ENCODE measurements around the gene NFKB1.
"Not testable (repeated sequence)": the region's sequence is repeated elsewhere in the genome, so short reads cannot be mapped to it uniquely, and the experiment has no call there.

The NFKB1 gene

GRCh38 chr4:102500696-102501446 lies at the start of gene NFKB1:
TSS of gene NFKB1 (plus strand) at chr4:102501359. CDS start at chr4:102525519, 24,160 bp downstream.
- DNase-seq (ENCODE audit: low read depth) = peak; percentile 76

GRCh38 chr4:102452854-102453253 lies 48.3 kb upstream of the NFKB1 start:
- DNase-seq (ENCODE audit: low read depth) = no peak

DNA sequence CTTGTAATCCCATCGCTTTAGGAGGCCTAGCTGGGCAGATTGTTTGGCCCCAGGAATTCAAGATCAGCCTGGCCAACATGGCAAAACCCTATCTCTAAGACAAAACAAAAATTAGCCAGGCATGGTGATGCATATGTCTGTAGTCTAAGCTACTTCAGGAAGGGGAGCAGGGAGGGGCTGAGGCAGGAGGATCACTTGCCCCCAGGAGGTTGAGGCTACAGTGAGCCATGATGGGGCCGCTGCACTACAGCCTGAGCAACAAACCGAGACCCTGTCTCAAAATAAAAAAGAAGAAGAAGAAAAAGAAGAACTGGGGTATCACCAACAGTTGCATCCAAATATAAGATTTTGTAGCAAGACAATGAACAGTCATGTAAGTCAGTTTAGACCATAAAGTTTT lies 47.3 kb upstream of the NFKB1 start:
- no peak for DNase-seq (ENCODE audit: low read depth)

GRCh38 chr4:102454268-102454667 lies 46.9 kb upstream of the NFKB1 start:
- DNase-seq (ENCODE audit: low read depth) = no peak

GRCh38 chr4:102454981-102455685 lies 46.0 kb upstream of the NFKB1 start:
- no peak for DNase-seq (ENCODE audit: low read depth)

DNA sequence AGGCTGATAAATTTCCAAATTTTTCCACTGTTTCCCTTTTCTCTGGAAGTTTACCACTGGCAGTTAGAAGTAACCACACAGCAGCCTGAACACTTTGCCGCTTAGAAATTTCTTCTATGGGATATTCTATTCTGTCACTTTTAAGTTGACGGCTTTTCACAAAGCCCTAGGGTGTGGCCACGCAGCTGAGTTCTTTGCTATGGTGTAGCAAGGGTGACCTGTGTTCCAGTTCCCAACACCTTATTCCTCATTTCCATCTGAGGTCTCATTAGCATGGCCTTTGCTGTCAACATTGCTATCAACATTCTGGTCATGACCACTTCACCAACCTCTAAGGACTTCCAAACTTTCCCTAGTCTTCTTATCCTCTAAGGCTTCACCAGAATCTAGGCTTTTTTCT lies 45.4 kb upstream of the NFKB1 start:
- no peak for DNase-seq (ENCODE audit: low read depth)

- DNase-seq (ENCODE audit: low read depth) = no peak
Observed at GRCh38 chr4:102466298-102466697, 34.9 kb upstream of the NFKB1 start.

GRCh38 chr4:102469806-102470205 lies 31.4 kb upstream of the NFKB1 start:
- no peak for DNase-seq (ENCODE audit: low read depth)

GRCh38 chr4:102472441-102473013 lies 28.6 kb upstream of the NFKB1 start:
- DNase-seq (ENCODE audit: low read depth) = no peak

GRCh38 chr4:102473476-102473875 lies 27.7 kb upstream of the NFKB1 start:
- no peak for DNase-seq (ENCODE audit: low read depth)

- no peak for DNase-seq (ENCODE audit: low read depth)
Observed at GRCh38 chr4:102474736-102475504, 26.2 kb upstream of the NFKB1 start.

DNA sequence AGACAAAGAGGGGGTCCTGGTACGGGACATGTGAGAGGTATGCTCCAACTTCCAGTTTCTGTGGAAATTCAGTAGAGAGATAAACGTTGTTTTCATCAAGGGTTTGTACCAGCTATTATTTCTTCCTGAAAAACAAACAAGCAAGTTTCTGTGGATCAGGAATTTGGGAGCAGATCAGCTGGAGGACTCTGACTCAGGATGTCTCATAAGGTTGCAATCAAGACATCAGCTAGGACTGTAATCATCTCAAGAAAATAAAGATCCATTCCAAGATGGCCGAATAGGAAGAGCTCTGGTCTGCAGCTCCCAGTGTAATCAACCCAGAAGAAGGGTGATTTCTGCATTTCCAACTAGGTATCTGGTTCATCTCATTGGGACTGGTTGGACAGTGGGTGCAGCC lies 23.5 kb upstream of the NFKB1 start:
- no peak for DNase-seq (ENCODE audit: low read depth)

DNA sequence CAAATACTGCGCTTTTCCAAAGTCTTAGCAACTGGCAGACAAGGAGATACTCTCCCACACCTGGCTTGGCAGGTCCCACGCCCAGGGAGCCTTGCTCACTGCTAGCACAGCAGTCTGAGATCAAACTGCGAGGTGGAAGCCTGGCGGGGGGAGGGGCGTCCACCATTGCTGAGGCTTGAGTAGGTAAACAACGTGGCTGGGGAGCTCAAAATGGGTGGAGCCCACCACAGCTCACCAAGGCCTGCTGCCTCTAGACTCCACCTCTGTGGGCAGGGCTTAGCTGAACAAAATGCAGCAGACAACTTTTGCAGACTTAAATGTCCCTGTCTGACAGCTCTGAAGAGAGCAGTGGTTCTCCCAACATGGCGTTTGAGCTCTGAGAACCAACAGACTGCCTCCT lies 23.0 kb upstream of the NFKB1 start:
- DNase-seq (ENCODE audit: low read depth) = no peak

DNA sequence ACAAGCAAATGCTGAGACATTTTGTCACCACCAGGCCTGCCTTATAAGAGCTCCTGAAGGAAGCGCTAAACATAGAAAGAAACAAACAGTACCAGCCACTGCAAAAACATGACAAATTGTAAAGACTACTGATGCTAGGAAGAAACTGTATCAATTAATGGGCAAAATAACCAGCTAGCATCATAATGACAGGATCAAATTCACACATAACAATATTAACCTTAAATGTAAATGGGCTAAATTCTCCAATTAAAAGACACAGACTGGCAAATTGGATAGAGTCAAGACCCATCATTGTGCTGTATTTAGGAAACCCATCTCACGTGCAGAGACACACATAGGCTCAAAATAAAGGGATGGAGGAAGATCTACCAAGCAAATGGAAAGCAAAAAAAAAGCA lies 21.3 kb upstream of the NFKB1 start:
- DNase-seq (ENCODE audit: low read depth) = not testable (repeated sequence)

- no peak for DNase-seq (ENCODE audit: low read depth)
Observed at GRCh38 chr4:102483120-102483519, 18.0 kb upstream of the NFKB1 start.

DNA sequence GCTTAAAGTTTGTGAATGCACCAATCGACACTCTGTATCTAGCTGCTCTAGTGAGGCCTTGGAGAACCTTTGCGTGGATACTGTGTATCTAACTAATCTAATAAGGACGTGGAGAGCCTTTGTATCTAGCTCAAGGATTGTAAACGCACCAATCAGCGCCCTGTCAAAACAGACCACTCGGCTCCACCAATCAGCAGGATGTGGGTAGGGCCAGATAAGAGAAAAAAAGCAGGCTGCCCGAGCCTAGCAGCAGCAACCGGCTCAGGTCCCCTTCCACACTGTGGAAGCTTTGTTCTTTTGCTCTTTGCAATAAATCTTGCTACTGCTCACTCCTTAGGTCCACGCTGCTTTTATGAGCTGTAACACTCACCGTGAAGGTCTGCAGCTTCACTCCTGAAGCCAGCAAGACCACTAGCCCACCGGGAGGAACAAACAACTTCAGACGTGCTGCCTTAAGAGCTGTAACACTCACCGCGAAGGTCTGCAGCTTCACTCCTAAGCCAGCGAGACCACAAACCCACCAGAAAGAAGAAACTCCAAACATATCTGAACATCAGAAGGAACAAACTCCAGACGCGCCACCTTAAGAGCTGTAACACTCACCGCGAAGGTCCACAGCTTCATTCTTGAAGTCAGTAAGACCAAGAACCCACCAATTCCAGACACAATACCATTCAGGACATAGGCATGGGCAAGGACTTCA lies 17.0 kb upstream of the NFKB1 start:
- DNase-seq (ENCODE audit: low read depth) = not testable (repeated sequence)

GRCh38 chr4:102492531-102493241 lies 8.5 kb upstream of the NFKB1 start:
- DNase-seq (ENCODE audit: low read depth) = no peak

GRCh38 chr4:102493257-102493656 lies 7.9 kb upstream of the NFKB1 start:
- DNase-seq (ENCODE audit: low read depth) = no peak

GRCh38 chr4:102493794-102494193 lies 7.4 kb upstream of the NFKB1 start:
- no peak for DNase-seq (ENCODE audit: low read depth)

- DNase-seq (ENCODE audit: low read depth) = no peak
Observed at GRCh38 chr4:102494603-102495002, 6.6 kb upstream of the NFKB1 start.

DNA sequence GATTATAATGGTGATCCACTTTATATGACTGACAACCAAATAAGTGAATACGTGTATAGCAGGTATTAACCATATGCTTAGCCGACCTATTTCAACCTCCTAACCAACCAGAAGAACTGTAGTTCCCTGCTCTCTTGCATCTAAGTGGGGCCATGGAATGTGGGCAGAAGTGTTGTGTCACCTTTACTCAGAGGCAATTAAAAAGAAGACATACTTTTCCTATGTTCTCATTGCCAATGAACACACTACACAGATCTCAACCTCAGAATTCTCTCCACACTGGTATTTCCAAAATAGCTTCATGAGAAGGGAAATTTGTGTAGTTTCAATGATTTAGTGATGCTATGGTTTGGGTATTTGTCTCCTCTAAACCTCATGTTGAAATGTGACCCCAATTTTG lies 3.2 kb upstream of the NFKB1 start:
- DNase-seq (ENCODE audit: low read depth) = no peak
